ENCODE data around the gene UAP1L1. TPM values are rescaled to one million over a fixed set of nuclear protein-coding genes. Genes with fewer than 3 reads are reported as not detected.
A peak's percentile ranks its signal among the peaks of the same experiment; 100 is the strongest.

UAP1L1 gene
- total RNA-seq, 1 donor: 16.0 TPM

DNA sequence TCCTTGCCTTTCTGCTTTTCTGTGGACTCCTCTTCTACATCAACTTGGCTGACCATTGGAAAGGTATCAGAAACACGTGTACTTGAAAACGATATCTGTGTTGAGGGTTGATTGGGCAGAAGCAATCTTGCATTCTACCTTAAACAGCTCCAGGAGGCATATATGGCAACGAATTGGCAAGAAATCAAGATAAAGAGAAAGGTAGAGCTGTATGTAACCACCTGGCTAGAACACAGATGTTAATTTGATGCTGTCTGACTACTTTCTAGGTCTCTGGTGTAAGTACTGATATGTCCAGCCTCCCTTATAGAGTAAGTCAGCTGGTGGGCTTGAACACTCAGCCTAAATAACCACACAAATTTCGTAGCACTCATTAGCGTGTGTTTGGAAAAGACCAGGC lies 10.8 kb downstream of the UAP1L1 start:
- no peak overlapping the region for H3K4me3 ChIP-seq (ENCODE audit: low read depth, low read length)

DNA sequence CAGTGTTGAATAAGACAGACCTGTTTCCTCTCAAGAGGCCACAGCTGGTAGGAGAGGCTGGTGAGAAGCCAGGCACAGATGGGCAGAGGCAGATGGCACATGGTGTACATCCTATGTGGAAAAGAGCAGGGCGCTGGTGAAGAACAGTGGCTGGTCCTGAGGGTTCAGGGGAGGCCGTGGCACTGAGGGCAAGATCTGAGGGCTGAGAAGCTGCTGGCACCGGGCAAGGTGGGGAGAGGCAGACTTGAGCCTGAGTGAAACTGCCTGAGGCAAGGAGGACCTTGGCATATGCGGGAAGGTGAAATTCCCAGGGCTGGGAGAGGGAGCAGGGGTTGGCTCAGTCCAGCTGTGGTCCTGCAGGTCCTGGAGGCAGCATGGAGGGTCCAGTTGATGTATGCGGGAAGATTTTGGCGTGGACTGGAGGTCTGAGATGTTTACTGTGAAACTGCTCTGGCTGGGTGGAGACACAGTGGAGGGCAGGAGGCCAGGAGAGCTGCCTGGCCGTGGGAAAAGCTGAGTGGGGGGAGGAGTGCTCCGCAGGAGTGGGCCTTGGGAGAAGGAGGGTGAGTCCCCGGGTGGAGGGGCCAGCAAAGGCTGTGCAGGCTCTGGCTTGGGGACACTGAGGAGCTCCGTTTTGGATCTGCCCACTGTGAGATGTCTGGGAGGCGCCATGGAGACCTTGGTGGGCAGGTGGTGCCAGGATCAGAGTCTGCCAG lies 12.1 kb downstream of the UAP1L1 start:
- TF ChIP-seq, protein P1, sequence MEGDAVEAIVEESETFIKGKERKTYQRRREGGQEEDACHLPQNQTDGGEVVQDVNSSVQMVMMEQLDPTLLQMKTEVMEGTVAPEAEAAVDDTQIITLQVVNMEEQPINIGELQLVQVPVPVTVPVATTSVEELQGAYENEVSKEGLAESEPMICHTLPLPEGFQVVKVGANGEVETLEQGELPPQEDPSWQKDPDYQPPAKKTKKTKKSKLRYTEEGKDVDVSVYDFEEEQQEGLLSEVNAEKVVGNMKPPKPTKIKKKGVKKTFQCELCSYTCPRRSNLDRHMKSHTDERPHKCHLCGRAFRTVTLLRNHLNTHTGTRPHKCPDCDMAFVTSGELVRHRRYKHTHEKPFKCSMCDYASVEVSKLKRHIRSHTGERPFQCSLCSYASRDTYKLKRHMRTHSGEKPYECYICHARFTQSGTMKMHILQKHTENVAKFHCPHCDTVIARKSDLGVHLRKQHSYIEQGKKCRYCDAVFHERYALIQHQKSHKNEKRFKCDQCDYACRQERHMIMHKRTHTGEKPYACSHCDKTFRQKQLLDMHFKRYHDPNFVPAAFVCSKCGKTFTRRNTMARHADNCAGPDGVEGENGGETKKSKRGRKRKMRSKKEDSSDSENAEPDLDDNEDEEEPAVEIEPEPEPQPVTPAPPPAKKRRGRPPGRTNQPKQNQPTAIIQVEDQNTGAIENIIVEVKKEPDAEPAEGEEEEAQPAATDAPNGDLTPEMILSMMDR (IDR thresholded peaks at IDR 0.05; ENCODE audit: insufficient read depth, low read depth, low read length): no peak
- no peak overlapping the region for H3K4me3 ChIP-seq (ENCODE audit: low read depth, low read length)
- DNase-seq (ENCODE audit: low read depth): no peak

More for the DNA sequence above, 10.8 kb downstream of the UAP1L1 start:
- TF ChIP-seq, protein P1 (IDR thresholded peaks at IDR 0.05; ENCODE audit: insufficient read depth, low read depth, low read length): no peak
- no peak for DNase-seq (ENCODE audit: low read depth)

DNA sequence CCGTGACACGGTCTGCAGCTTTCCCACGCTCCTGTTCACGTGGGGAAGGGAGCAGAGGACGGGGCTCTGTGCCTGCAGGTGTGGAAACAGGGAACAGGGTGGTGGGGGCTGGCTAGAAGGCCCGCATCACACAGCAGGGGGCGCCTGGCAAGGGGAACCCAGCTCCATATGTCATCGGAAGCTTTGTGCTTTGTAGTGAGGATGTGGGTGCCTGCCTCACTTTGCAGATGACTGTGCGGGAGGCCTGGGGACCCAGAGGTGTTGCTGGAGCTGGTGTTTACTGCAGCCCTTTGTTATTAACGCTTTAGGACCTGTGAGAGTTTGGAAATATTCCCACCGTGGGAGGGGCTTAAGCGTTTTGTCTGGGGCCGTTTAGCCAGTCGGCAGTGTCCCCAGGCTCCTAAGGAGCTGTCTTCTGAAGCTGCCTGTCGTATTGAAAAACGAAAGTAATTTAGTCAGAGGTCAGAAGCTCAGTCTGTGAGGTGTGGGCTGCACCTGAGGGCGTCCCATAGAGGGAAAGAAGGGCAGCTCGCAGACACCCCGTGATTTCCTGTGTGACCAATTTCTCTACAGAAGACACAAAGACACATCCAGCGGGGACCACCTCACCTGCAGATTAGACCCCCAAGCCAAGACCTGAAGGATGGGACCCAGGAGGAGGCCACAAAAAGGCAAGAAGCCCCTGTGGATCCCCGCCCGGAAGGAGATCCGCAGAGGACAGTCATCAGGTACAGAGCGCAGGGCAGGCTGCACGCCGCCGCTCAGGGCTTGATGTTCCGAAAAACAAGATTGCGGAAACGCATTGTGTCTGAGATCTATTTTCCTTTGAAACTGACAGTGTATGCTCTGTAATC lies 18.6 kb downstream of the UAP1L1 start:
- DNase-seq (ENCODE audit: low read depth): no peak
- no peak overlapping the region for H3K4me3 ChIP-seq (ENCODE audit: low read depth, low read length)
- TF ChIP-seq, protein P1 (IDR thresholded peaks at IDR 0.05; ENCODE audit: insufficient read depth, low read depth, low read length): peak; percentile 21

DNA sequence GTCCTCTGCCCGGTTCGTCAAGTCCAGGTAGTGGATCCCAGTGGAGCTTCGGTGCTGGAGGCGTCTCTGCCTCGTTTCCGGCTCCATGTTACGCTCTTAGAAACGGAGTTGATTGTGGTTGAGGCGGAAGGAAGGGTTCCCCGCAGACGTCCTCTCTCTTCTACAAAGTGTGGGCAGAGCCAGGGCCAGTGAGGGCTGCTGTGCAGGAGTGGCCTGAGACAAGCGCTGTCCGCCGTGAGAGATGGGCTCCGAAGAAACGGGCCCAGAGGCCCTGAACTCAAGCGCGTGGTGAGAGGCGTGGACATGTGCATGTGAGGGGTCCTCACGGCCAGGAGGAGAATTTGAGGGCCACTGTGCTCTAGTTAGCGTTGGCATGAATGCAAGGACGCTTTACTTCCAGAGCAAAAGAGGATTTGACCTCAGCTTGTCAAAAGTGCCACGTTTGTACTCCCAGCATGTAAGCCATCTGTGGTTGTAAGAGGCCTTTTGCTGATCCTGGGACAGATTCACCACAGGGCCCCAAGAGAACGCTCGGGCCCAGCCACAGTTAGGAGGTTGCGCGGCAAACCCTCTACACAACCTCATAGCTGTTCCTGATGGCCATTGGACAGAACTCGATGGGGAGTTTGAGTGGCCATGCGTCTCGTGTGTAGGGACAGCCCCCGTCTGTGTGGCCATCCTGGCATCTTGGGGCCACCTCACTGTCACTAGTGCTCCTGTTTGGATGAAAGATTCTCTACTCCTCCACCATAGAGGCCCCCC lies 19.6 kb downstream of the UAP1L1 start:
- TF ChIP-seq, protein P1 (IDR thresholded peaks at IDR 0.05; ENCODE audit: insufficient read depth, low read depth, low read length): no peak
- no peak for DNase-seq (ENCODE audit: low read depth)
- H3K4me3 ChIP-seq (ENCODE audit: low read depth, low read length): no peak overlapping the region

DNA sequence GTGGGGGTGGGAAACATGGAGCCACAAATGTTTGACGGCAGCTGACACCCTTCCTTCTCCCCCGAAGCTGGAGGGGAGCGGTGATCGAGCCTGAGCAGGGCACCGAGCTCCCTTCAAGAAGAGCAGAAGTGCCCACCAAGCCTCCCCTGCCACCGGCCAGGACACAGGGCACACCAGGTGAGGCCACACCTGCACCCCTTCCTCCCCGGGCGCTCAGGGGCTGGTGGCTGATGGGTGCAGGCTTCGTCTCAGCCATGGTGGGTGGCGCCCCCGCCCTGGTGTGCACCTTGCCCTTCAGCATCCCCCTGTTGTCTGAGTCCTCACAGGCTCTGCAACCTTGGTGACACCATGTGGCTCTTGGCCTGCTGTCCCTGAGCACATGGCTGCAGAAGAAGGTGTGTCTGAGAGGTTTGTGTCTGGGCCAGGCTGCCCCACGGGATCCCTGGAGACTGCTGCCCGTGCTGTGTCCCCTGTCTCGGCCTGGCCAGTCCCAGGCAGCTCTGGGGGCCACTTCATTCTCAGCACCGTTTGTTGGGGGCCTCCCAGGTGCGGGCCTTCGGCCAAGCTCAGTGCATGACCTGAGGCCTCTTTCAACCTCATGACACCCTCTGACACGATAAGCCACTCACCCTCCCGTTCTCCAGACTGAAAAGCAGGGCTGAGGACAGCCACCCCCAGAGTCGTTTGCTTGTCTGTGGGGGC lies 20.6 kb downstream of the UAP1L1 start:
- TF ChIP-seq, protein P1 (IDR thresholded peaks at IDR 0.05; ENCODE audit: insufficient read depth, low read depth, low read length): no peak
- DNase-seq (ENCODE audit: low read depth): no peak
- no peak overlapping the region for H3K4me3 ChIP-seq (ENCODE audit: low read depth, low read length)

DNA sequence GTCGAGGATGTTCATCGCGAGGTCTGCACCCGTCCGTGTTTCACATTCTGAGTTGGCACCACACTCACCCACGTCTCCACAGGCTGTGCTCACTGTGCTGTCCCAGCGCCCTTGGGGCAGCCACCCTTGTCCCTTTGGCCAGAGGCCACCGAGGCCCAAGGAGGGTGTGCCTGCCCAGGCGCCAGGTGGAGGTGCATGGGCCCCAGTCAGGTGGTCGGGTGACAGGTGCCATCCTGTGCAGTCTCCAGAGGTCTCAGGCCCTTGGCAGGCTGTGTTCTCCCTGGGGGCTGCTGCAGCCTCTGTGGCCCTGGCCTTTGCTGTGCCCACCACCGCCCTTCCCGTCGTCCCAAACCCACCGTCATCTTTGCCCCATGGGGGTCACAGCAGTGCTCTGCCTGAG lies 21.9 kb downstream of the UAP1L1 start:
- TF ChIP-seq, protein P1 (IDR thresholded peaks at IDR 0.05; ENCODE audit: insufficient read depth, low read depth, low read length): no peak
- no peak for DNase-seq (ENCODE audit: low read depth)
- no peak overlapping the region for H3K4me3 ChIP-seq (ENCODE audit: low read depth, low read length)
